ENCODE measurements around the gene SRGAP1. TPM values are rescaled to one million over a fixed set of nuclear protein-coding genes. Genes with fewer than 3 reads are reported as not detected.

The SRGAP1 gene
- polyA plus RNA-seq, 1 donor (not counting 4 experiments of a cell fraction or from before 2014, with no cell fraction given), result 4.5 TPM

- TF ChIP-seq, protein P1, sequence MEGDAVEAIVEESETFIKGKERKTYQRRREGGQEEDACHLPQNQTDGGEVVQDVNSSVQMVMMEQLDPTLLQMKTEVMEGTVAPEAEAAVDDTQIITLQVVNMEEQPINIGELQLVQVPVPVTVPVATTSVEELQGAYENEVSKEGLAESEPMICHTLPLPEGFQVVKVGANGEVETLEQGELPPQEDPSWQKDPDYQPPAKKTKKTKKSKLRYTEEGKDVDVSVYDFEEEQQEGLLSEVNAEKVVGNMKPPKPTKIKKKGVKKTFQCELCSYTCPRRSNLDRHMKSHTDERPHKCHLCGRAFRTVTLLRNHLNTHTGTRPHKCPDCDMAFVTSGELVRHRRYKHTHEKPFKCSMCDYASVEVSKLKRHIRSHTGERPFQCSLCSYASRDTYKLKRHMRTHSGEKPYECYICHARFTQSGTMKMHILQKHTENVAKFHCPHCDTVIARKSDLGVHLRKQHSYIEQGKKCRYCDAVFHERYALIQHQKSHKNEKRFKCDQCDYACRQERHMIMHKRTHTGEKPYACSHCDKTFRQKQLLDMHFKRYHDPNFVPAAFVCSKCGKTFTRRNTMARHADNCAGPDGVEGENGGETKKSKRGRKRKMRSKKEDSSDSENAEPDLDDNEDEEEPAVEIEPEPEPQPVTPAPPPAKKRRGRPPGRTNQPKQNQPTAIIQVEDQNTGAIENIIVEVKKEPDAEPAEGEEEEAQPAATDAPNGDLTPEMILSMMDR (optimal IDR thresholded peaks at IDR 0.05 in 1 of 3, IDR thresholded peaks at IDR 0.05 in 1 of 3, conservative IDR thresholded peaks at IDR 0.05 in 1 of 3; ENCODE audit: extremely low read depth in 1 of 3, insufficient read depth in 2 of 3, low read length in 3 of 3), result no peak
- no peak for TF ChIP-seq EZH2 (IDR thresholded peaks at IDR 0.05; ENCODE audit: low read length)
- Histone ChIP-seq H4K20me1 (ENCODE audit: control insufficient read depth, extremely low read depth, insufficient read depth, low read length) (no peaks in the 10 kb centered on the region), H3K4me2 (ENCODE audit: control insufficient read depth, extremely low read depth, insufficient read depth, low read depth, low read length) (no peak overlapping the region), H3K27me3 (ENCODE audit: control insufficient read depth, extremely low read depth, insufficient read depth, low read length) (no peaks in the 10 kb centered on the region), H3K36me3 (ENCODE audit: control insufficient read depth in 2 of 2, extremely low read depth in 1 of 2, insufficient read depth in 2 of 2, low read length in 2 of 2) (peaks cover 2 to 25% of the 10 kb centered on the region in 2 experiments), H3K9ac (ENCODE audit: control insufficient read depth, extremely low read depth, insufficient read depth, low read length) (no peak overlapping the region), H3K4me3 (ENCODE audit: control insufficient read depth in 2 of 3, extremely low read depth in 1 of 3, insufficient read depth in 2 of 3, low read depth in 1 of 3, low read length in 3 of 3) (no peak overlapping the region), H2AFZ (ENCODE audit: control insufficient read depth, low read length) (no peak overlapping the region), H3K4me1 (ENCODE audit: control insufficient read depth, extremely low read depth, insufficient read depth, low read length) (peaks cover 23% of the 10 kb centered on the region), H3K9me3 (ENCODE audit: control insufficient read depth, low read depth, low read length) (no peaks in the 10 kb centered on the region), H3K9me1 (ENCODE audit: control insufficient read depth, extremely low read depth, insufficient read depth, low read length) (peaks cover 3% of the 10 kb centered on the region), H3K79me2 (ENCODE audit: control insufficient read depth, insufficient read depth, low read length) (no peaks in the 10 kb centered on the region), H3K27ac (ENCODE audit: control insufficient read depth, insufficient read depth, low read length) (no peak overlapping the region)
- DNase-seq (ENCODE audit: low read depth, low spot score) (no peak), FAIRE-seq (no peak)
- dilution Hi-C loops (cut with MboI; ENCODE audit: extremely low pct_ligation_motif_present, low sequenced_read_pairs), result no loop called here
Observed at GRCh38 chr12:63990828-63991547, 146.5 kb downstream of the SRGAP1 start.

GRCh38 chr12:63994704-63995103 is 150.2 kb downstream of the SRGAP1 start:
- H3K4me1 ChIP-seq (ENCODE audit: control insufficient read depth, extremely low read depth, insufficient read depth, low read length), result peaks cover 42% of the 10 kb centered on the region
- no peak overlapping the region for H3K27ac ChIP-seq (ENCODE audit: control insufficient read depth, insufficient read depth, low read length)
- no peaks in the 10 kb centered on the region for H3K27me3 ChIP-seq (ENCODE audit: control insufficient read depth, extremely low read depth, insufficient read depth, low read length)
- H3K79me2 ChIP-seq (ENCODE audit: control insufficient read depth, insufficient read depth, low read length), result no peaks in the 10 kb centered on the region
- DNase-seq (ENCODE audit: low read depth, low spot score) (no peak), FAIRE-seq (no peak)
- dilution Hi-C loops (cut with MboI; ENCODE audit: extremely low pct_ligation_motif_present, low sequenced_read_pairs), result no loop called here
- TF ChIP-seq, protein P1 (optimal IDR thresholded peaks at IDR 0.05 in 1 of 3, IDR thresholded peaks at IDR 0.05 in 1 of 3, conservative IDR thresholded peaks at IDR 0.05 in 1 of 3; ENCODE audit: extremely low read depth in 1 of 3, insufficient read depth in 2 of 3, low read length in 3 of 3), result no peak
- no peak for TF ChIP-seq EZH2 (IDR thresholded peaks at IDR 0.05; ENCODE audit: low read length)
- H3K4me3 ChIP-seq (ENCODE audit: control insufficient read depth in 2 of 3, extremely low read depth in 1 of 3, insufficient read depth in 2 of 3, low read depth in 1 of 3, low read length in 3 of 3), result no peak overlapping the region
- H3K36me3 ChIP-seq (ENCODE audit: control insufficient read depth in 2 of 2, extremely low read depth in 1 of 2, insufficient read depth in 2 of 2, low read length in 2 of 2), result peaks cover 2 to 30% of the 10 kb centered on the region in 2 experiments
- no peak overlapping the region for H3K4me2 ChIP-seq (ENCODE audit: control insufficient read depth, extremely low read depth, insufficient read depth, low read depth, low read length)
- no peak overlapping the region for H2AFZ ChIP-seq (ENCODE audit: control insufficient read depth, low read length)
- H3K9ac ChIP-seq (ENCODE audit: control insufficient read depth, extremely low read depth, insufficient read depth, low read length), result no peak overlapping the region
- peaks cover 3% of the 10 kb centered on the region for H3K9me1 ChIP-seq (ENCODE audit: control insufficient read depth, extremely low read depth, insufficient read depth, low read length)
- no peaks in the 10 kb centered on the region for H3K9me3 ChIP-seq (ENCODE audit: control insufficient read depth, low read depth, low read length)
- H4K20me1 ChIP-seq (ENCODE audit: control insufficient read depth, extremely low read depth, insufficient read depth, low read length), result no peaks in the 10 kb centered on the region
